ENCODE measurements around the gene ATF6.

Gene ATF6

GRCh38 chr1:161834967-161835550 lies 68.9 kb downstream of the ATF6 start:
- no peak for DNase-seq (ENCODE audit: low read depth)

- DNase-seq (ENCODE audit: low read depth) = no peak
Measured at GRCh38 chr1:161836018-161836417, 69.9 kb downstream of the ATF6 start.

- DNase-seq (ENCODE audit: low read depth) = no peak
Measured at GRCh38 chr1:161838362-161838761, 72.2 kb downstream of the ATF6 start.

- DNase-seq (ENCODE audit: low read depth) = no peak
Measured at GRCh38 chr1:161838885-161839284, 72.8 kb downstream of the ATF6 start.

- DNase-seq (ENCODE audit: low read depth) = no peak
Measured at GRCh38 chr1:161839591-161839990, 73.5 kb downstream of the ATF6 start.

GRCh38 chr1:161840363-161840762 lies 74.2 kb downstream of the ATF6 start:
- DNase-seq (ENCODE audit: low read depth) = no peak

GRCh38 chr1:161843156-161843555 lies 77.0 kb downstream of the ATF6 start:
- peak; percentile 5 for DNase-seq (ENCODE audit: low read depth)

GRCh38 chr1:161844696-161845095 lies 78.6 kb downstream of the ATF6 start:
- no peak for DNase-seq (ENCODE audit: low read depth)

GRCh38 chr1:161848676-161849075 lies 82.6 kb downstream of the ATF6 start:
- no peak for DNase-seq (ENCODE audit: low read depth)

GRCh38 chr1:161849518-161849917 lies 83.4 kb downstream of the ATF6 start:
- DNase-seq (ENCODE audit: low read depth) = no peak

- DNase-seq (ENCODE audit: low read depth) = no peak
Measured at GRCh38 chr1:161855260-161855659, 89.1 kb downstream of the ATF6 start.

GRCh38 chr1:161858271-161858670 lies 92.2 kb downstream of the ATF6 start:
- no peak for DNase-seq (ENCODE audit: low read depth)

- no peak for DNase-seq (ENCODE audit: low read depth)
Measured at GRCh38 chr1:161863549-161863948, 97.4 kb downstream of the ATF6 start.

GRCh38 chr1:161864577-161864976 lies 98.5 kb downstream of the ATF6 start:
- DNase-seq (ENCODE audit: low read depth) = no peak

GRCh38 chr1:161866241-161866640 lies 100.1 kb downstream of the ATF6 start:
- no peak for DNase-seq (ENCODE audit: low read depth)

- no peak for DNase-seq (ENCODE audit: low read depth)
Measured at GRCh38 chr1:161868832-161869231, 102.7 kb downstream of the ATF6 start.

- no peak for DNase-seq (ENCODE audit: low read depth)
Measured at GRCh38 chr1:161869291-161869690, 103.2 kb downstream of the ATF6 start.

- DNase-seq (ENCODE audit: low read depth) = no peak
Measured at GRCh38 chr1:161872506-161872905, 106.4 kb downstream of the ATF6 start.

GRCh38 chr1:161879261-161879660 lies 113.1 kb downstream of the ATF6 start:
- no peak for DNase-seq (ENCODE audit: low read depth)

- DNase-seq (ENCODE audit: low read depth) = no peak
Measured at GRCh38 chr1:161884475-161884874, 118.4 kb downstream of the ATF6 start.

GRCh38 chr1:161885003-161885402 lies 118.9 kb downstream of the ATF6 start:
- no peak for DNase-seq (ENCODE audit: low read depth)

- no peak for DNase-seq (ENCODE audit: low read depth)
Measured at GRCh38 chr1:161885759-161886158, 119.6 kb downstream of the ATF6 start.

GRCh38 chr1:161886589-161886988 lies 120.5 kb downstream of the ATF6 start:
- DNase-seq (ENCODE audit: low read depth) = no peak

- no peak for DNase-seq (ENCODE audit: low read depth)
Measured at GRCh38 chr1:161887730-161888287, 121.7 kb downstream of the ATF6 start.

Data from CMK (cell line).